HG02884 (cell line): Measurements from ENCODE around the gene AP3B1.
"Not testable (repeated sequence)": the region's sequence is repeated elsewhere in the genome, so short reads cannot be mapped to it uniquely, and the experiment has no call there.

Source experiments
- ATAC-seq: cut with Tn5 transposase; IDR thresholded peaks from one replicate; pipeline ENCODE4 v1.9.1; 2021; ENCODE audit warnings: mild to moderate bottlenecking, moderate library complexity; ENCODE audit not compliant: unreplicated experiment

Gene AP3B1

GRCh38 chr5:78245136-78245535 is 49.4 kb downstream of the AP3B1 start:
- no peak for ATAC-seq

GRCh38 chr5:78243639-78244038 is 50.9 kb downstream of the AP3B1 start:
- ATAC-seq, result no peak

- no peak for ATAC-seq
Measured at GRCh38 chr5:78243091-78243490, 51.4 kb downstream of the AP3B1 start.

GRCh38 chr5:78242001-78242400 is 52.5 kb downstream of the AP3B1 start:
- no peak for ATAC-seq

- ATAC-seq, result no peak
Measured at GRCh38 chr5:78237911-78238310, 56.6 kb downstream of the AP3B1 start.

- ATAC-seq, result no peak
Measured at GRCh38 chr5:78236046-78236445, 58.5 kb downstream of the AP3B1 start.

- ATAC-seq, result no peak
Measured at GRCh38 chr5:78235289-78235688, 59.2 kb downstream of the AP3B1 start.

- no peak for ATAC-seq
Measured at GRCh38 chr5:78234804-78235203, 59.7 kb downstream of the AP3B1 start.

- ATAC-seq, result no peak
Measured at GRCh38 chr5:78232163-78232562, 62.3 kb downstream of the AP3B1 start.

- ATAC-seq, result no peak
Measured at GRCh38 chr5:78224358-78224757, 70.1 kb downstream of the AP3B1 start.

- ATAC-seq, result peak; percentile 99
Measured at GRCh38 chr5:78221964-78222451, 72.5 kb downstream of the AP3B1 start.

- no peak for ATAC-seq
Measured at GRCh38 chr5:78221467-78221866, 73.0 kb downstream of the AP3B1 start.

GRCh38 chr5:78215972-78216371 is 78.5 kb downstream of the AP3B1 start:
- ATAC-seq, result no peak

GRCh38 chr5:78215565-78215964 is 78.9 kb downstream of the AP3B1 start:
- no peak for ATAC-seq

GRCh38 chr5:78213799-78214198 is 80.7 kb downstream of the AP3B1 start:
- ATAC-seq, result no peak

- no peak for ATAC-seq
Measured at GRCh38 chr5:78211052-78211451, 83.4 kb downstream of the AP3B1 start.

- no peak for ATAC-seq
Measured at GRCh38 chr5:78204241-78204640, 90.3 kb downstream of the AP3B1 start.

- no peak for ATAC-seq
Measured at GRCh38 chr5:78203815-78204214, 90.7 kb downstream of the AP3B1 start.

- no peak for ATAC-seq
Measured at GRCh38 chr5:78190402-78190801, 104.1 kb downstream of the AP3B1 start.

GRCh38 chr5:78188681-78189080 is 105.8 kb downstream of the AP3B1 start:
- not testable (repeated sequence) for ATAC-seq

- no peak for ATAC-seq
Measured at GRCh38 chr5:78187172-78187571, 107.3 kb downstream of the AP3B1 start.

GRCh38 chr5:78182838-78183237 is 111.7 kb downstream of the AP3B1 start:
- no peak for ATAC-seq

- no peak for ATAC-seq
Measured at GRCh38 chr5:78178356-78178755, 116.1 kb downstream of the AP3B1 start.

- not testable (repeated sequence) for ATAC-seq
Measured at GRCh38 chr5:78170335-78170734, 124.2 kb downstream of the AP3B1 start.
